ENCODE measurements around the gene HIBCH. TPM values are rescaled to one million over a fixed set of nuclear protein-coding genes. Genes with fewer than 3 reads are reported as not detected.
"Not testable (repeated sequence)": the region's sequence is repeated elsewhere in the genome, so short reads cannot be mapped to it uniquely, and the experiment has no call there.

The HIBCH gene
- total and polyA plus RNA-seq, 10 donors, result 12.0 to 38.7 (median 25.5) TPM

GRCh38 chr2:190336420-190336819 lies 16.8 kb upstream of the HIBCH start:
- Histone ChIP-seq H3K27ac (no peak overlapping the region), H3K4me1 (no peaks in the 10 kb centered on the region), H3K9me3 (no peaks in the 10 kb centered on the region), H3K27me3 (replicated peaks in 1 of 7) (no peaks in the 10 kb centered on the region), H3K36me3 (no peaks in the 10 kb centered on the region), H3K4me3 (no peak overlapping the region)
- no peak for TF ChIP-seq POLR2AphosphoS5 (IDR thresholded peaks at IDR 0.05)
- no peak for TF ChIP-seq POLR2A (IDR thresholded peaks at IDR 0.05)
- TF ChIP-seq, protein P1, sequence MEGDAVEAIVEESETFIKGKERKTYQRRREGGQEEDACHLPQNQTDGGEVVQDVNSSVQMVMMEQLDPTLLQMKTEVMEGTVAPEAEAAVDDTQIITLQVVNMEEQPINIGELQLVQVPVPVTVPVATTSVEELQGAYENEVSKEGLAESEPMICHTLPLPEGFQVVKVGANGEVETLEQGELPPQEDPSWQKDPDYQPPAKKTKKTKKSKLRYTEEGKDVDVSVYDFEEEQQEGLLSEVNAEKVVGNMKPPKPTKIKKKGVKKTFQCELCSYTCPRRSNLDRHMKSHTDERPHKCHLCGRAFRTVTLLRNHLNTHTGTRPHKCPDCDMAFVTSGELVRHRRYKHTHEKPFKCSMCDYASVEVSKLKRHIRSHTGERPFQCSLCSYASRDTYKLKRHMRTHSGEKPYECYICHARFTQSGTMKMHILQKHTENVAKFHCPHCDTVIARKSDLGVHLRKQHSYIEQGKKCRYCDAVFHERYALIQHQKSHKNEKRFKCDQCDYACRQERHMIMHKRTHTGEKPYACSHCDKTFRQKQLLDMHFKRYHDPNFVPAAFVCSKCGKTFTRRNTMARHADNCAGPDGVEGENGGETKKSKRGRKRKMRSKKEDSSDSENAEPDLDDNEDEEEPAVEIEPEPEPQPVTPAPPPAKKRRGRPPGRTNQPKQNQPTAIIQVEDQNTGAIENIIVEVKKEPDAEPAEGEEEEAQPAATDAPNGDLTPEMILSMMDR (IDR thresholded peaks at IDR 0.05 in 8 of 11, conservative IDR thresholded peaks at IDR 0.05 in 3 of 11), result no peak
- 97 to 100% (median 98%) methylated on average over 2 of the region's 2 CpGs for WGBS, 5 donors
- no peak for DNase-seq
- intact Hi-C loops (cut with DNase I; ENCODE audit: low total_unique reads), result no loop called here

- intact Hi-C loops (cut with DNase I; ENCODE audit: low total_unique reads); H3K9me3 ChIP-seq; H3K4me1 ChIP-seq; H3K36me3 ChIP-seq; H3K27me3 ChIP-seq (replicated peaks in 1 of 7); DNase-seq: not testable (repeated sequence)
- 92 to 98% (median 94%) methylated on average over 4 of the region's 4 CpGs for WGBS, 5 donors
- Histone ChIP-seq H3K27ac (peak overlapping the region in 7 of 8 donors; percentile 15 to 83 (median 75)), H3K4me3 (peak overlapping the region in 1 of 8 donors; percentile 46)
Observed at GRCh38 chr2:190335584-190335983, 16.0 kb upstream of the HIBCH start.

DNA sequence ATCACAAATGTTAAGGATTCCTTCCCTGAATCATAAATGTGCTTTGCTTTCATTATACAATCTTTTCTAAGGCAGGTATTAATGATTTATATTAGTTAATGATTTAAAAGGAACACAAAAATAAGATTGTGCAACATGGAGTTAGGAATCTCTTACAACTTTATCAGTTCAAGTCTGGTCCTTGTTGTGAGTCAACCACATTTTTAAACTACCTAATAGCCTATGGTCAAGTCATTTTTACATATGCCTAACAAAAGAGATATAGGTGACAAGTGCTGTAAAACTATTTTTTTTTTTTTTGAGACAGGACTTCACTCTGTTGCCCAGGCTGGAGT lies 15.6 kb upstream of the HIBCH start:
- Histone ChIP-seq H3K9me3 (no peaks in the 10 kb centered on the region), H3K4me3 (peak overlapping the region in 3 of 8 donors; percentile 15 to 46 (median 17)), H3K36me3 (no peaks in the 10 kb centered on the region), H3K27me3 (replicated peaks in 1 of 7) (no peaks in the 10 kb centered on the region), H3K4me1 (no peaks in the 10 kb centered on the region), H3K27ac (peak overlapping the region in 7 of 8 donors; percentile 15 to 83 (median 75))
- intact Hi-C loops (cut with DNase I; ENCODE audit: low total_unique reads), result no loop called here
- no peak for DNase-seq
- TF ChIP-seq POLR2A (IDR thresholded peaks at IDR 0.05), result no peak

- Histone ChIP-seq H3K4me3 (peak overlapping the region in 3 of 8 donors; percentile 15 to 46 (median 17)), H3K27me3 (replicated peaks in 1 of 7) (no peaks in the 10 kb centered on the region), H3K4me1 (no peaks in the 10 kb centered on the region), H3K36me3 (no peaks in the 10 kb centered on the region), H3K27ac (peak overlapping the region; percentile 4 to 83 (median 71)), H3K9me3 (no peaks in the 10 kb centered on the region)
- DNase-seq, result no peak
- TF ChIP-seq, protein P1 (IDR thresholded peaks at IDR 0.05 in 8 of 11, conservative IDR thresholded peaks at IDR 0.05 in 3 of 11), result no peak
- peak in 1 of 3 donors; percentile 68 for TF ChIP-seq POLR2AphosphoS5 (IDR thresholded peaks at IDR 0.05)
- WGBS, 5 donors, result 49 to 66% (median 63%) methylated on average over 8 of the region's 8 CpGs
- intact Hi-C loops (cut with DNase I; ENCODE audit: low total_unique reads), result no loop called here
Observed at GRCh38 chr2:190334479-190335224, 15.0 kb upstream of the HIBCH start.

- H3K4me1 ChIP-seq, result no peaks in the 10 kb centered on the region
- DNase-seq, result no peak
- WGBS, 5 donors, result 76 to 89% (median 81%) methylated on average over 2 of the region's 2 CpGs
- no peaks in the 10 kb centered on the region for H3K9me3 ChIP-seq
- H3K4me3 ChIP-seq, result no peak overlapping the region
- peak overlapping the region; percentile 4 to 83 (median 71) for H3K27ac ChIP-seq
- H3K27me3 ChIP-seq (replicated peaks in 1 of 7), result no peaks in the 10 kb centered on the region
- no peaks in the 10 kb centered on the region for H3K36me3 ChIP-seq
- TF ChIP-seq POLR2AphosphoS5 (IDR thresholded peaks at IDR 0.05), result no peak
- intact Hi-C loops (cut with DNase I; ENCODE audit: low total_unique reads), result no loop called here
Observed at GRCh38 chr2:190333928-190334327, 14.3 kb upstream of the HIBCH start.
